GM23338 (cell line): ENCODE measurements around the gene SUSD3. TPM values are rescaled to one million over a fixed set of nuclear protein-coding genes. Genes with fewer than 3 reads are reported as not detected.
A peak's percentile ranks its signal among the peaks of the same experiment; 100 is the strongest.

Experiments used
- ATAC-seq: fragments of 200-7000 bp; cut with Tn5 transposase; 3 replicates; pipeline ENCODE4 v1.9.1; 2020
- DNase-seq: peaks from one replicate; pipeline ENCODE4 v3.0.0-alpha.2; 2015; ENCODE audit warnings: low spot score
- H2AFZ ChIP-seq: fragments of 200-600 bp; sonication (generic); 2 replicates; pipeline ENCODE4 v1.8.0; 2016; ENCODE audit warnings: antibody characterized with exemption, mild to moderate bottlenecking, moderate library complexity
- H3F3A ChIP-seq: fragments of 200-600 bp; sonication (generic); replicated peaks from 2 replicates; pipeline ENCODE4 v1.8.0; 2017; ENCODE audit warnings: antibody characterized with exemption, mixed run types, low read depth
- H3K27ac ChIP-seq: fragments of 200-600 bp; sonication (generic); 2 replicates; pipeline ENCODE4 v1.6.1; 2016; ENCODE audit warnings: low read depth
- H3K27me3 ChIP-seq: fragments of 200-600 bp; sonication (generic); 2 replicates; pipeline ENCODE4 v1.8.0; 2016; ENCODE audit warnings: mild to moderate bottlenecking, mixed run types, moderate library complexity; ENCODE audit not compliant: insufficient read depth
- H3K36me3 ChIP-seq: fragments of 200-600 bp; sonication (generic); 2 replicates; pipeline ENCODE4 v1.8.0; 2016; ENCODE audit warnings: mild to moderate bottlenecking; ENCODE audit not compliant: insufficient read depth
- H3K4me1 ChIP-seq: fragments of 200-600 bp; sonication (generic); 2 replicates; pipeline ENCODE4 v1.8.0; 2016; ENCODE audit warnings: mild to moderate bottlenecking, moderate library complexity; ENCODE audit not compliant: insufficient read depth
- H3K4me2 ChIP-seq: fragments of 200-600 bp; sonication (generic); 2 replicates; pipeline ENCODE4 v1.7.1; 2017; ENCODE audit warnings: mixed run types
- H3K4me3 ChIP-seq: fragments of 200-600 bp; sonication (generic); 2 replicates; pipeline ENCODE4 v1.6.1; 2016; ENCODE audit warnings: mixed run types
- H3K79me2 ChIP-seq: fragments of 200-600 bp; sonication (generic); replicated peaks from 2 replicates; pipeline ENCODE4 v1.8.0; 2017; ENCODE audit warnings: mild to moderate bottlenecking; ENCODE audit not compliant: insufficient read depth
- H3K9me2 ChIP-seq: fragments of 200-600 bp; sonication (generic); 2 replicates; pipeline ENCODE4 v1.8.0; 2017; ENCODE audit not compliant: insufficient read depth
- H4K20me1 ChIP-seq: fragments of 200-600 bp; sonication (generic); replicated peaks from 2 replicates; pipeline ENCODE4 v1.8.0; 2017; ENCODE audit warnings: mild to moderate bottlenecking; ENCODE audit not compliant: insufficient read depth
- H3K27ac Mint-ChIP-seq: 2 replicates; pipeline ENCODE4 v1.8.0; 2020; ENCODE audit warnings: inconsistent platforms, mild to moderate bottlenecking, moderate library complexity, mixed read lengths
- H3K27me3 Mint-ChIP-seq: 3 replicates; pipeline ENCODE4 v1.8.0; 2022; ENCODE audit warnings: low read depth, mild to moderate bottlenecking, moderate library complexity, mixed read lengths, inconsistent platforms; ENCODE audit not compliant: insufficient read depth, poor library complexity
- H3K36me3 Mint-ChIP-seq: 3 replicates; pipeline ENCODE4 v1.8.0; 2021; ENCODE audit warnings: low read depth, mild to moderate bottlenecking, inconsistent platforms, moderate library complexity, mixed read lengths
- H3K4me1 Mint-ChIP-seq: 3 replicates; pipeline ENCODE4 v1.8.0; 2020; ENCODE audit warnings: mild to moderate bottlenecking, inconsistent platforms, mixed read lengths
- H3K4me3 Mint-ChIP-seq: 3 replicates; pipeline ENCODE4 v1.8.0; 2021; ENCODE audit warnings: moderate library complexity, mild to moderate bottlenecking, inconsistent platforms, mixed read lengths
- H3K9me3 Mint-ChIP-seq: 3 replicates; pipeline ENCODE4 v1.8.0; 2020; ENCODE audit warnings: moderate library complexity, mild to moderate bottlenecking, inconsistent platforms, mixed read lengths
- CTCF ChIP-seq, 2 experiments: fragments of 200-600 bp in 1 of 2; sonication (generic) in 1 of 2; conservative IDR thresholded peaks; 2 replicates each; pipeline versions ENCODE4 v1.5.1 to v1.6.1; 2016 to 2017; ENCODE audit warnings: antibody characterized with exemption in 2 of 2, low read depth in 2 of 2, mild to moderate bottlenecking in 2 of 2, moderate library complexity in 1 of 2
- ETS1 ChIP-seq: IDR thresholded peaks from 2 replicates; pipeline ENCODE4 v1.6.1; 2016; ENCODE audit warnings: antibody characterized with exemption
- EZH2phosphoT487 ChIP-seq: fragments of 200-600 bp; sonication (generic); IDR thresholded peaks from one replicate; pipeline ENCODE4 v1.8.1; 2018; ENCODE audit warnings: antibody characterized with exemption; ENCODE audit not compliant: unreplicated experiment
- JUNB ChIP-seq: IDR thresholded peaks from one replicate; pipeline ENCODE4 v1.6.1; 2016; ENCODE audit warnings: antibody characterized with exemption; ENCODE audit not compliant: unreplicated experiment
- NANOG ChIP-seq: IDR thresholded peaks from 2 replicates; pipeline ENCODE4 v1.6.1; 2016; ENCODE audit warnings: antibody characterized with exemption, borderline replicate concordance
- POLR2AphosphoS5 ChIP-seq: IDR thresholded peaks from 2 replicates; pipeline ENCODE4 v1.6.1; 2016; ENCODE audit warnings: antibody characterized with exemption, low read depth
- REST ChIP-seq: IDR thresholded peaks from one replicate; pipeline ENCODE4 v1.6.1; 2018; ENCODE audit warnings: antibody characterized with exemption; ENCODE audit not compliant: unreplicated experiment
- ZNF114 ChIP-seq: fragments of 250-450 bp; sonication (Bioruptor Pico); IDR thresholded peaks from 2 replicates; pipeline ENCODE4 v1.5.0; 2020; ENCODE audit warnings: mild to moderate bottlenecking, moderate library complexity
- ZNF331 ChIP-seq: fragments of 250-450 bp; sonication (Bioruptor Pico); IDR thresholded peaks from 2 replicates; pipeline ENCODE4 v1.5.0; 2020; ENCODE audit warnings: low read depth, mild to moderate bottlenecking, moderate library complexity
- polyA plus RNA-seq: library from polyadenylated mRNA; unstranded; fragments of >200 nt; fragmentation: Nextera tagmentation; extraction: Ambion mirVana; gene quantifications from 2 replicates; pipeline ENCODE4 v1.2.1, GENCODE V29; 2016
- total RNA-seq: library from RNA; depleted of rRNA; stranded (reverse); fragments of >200 nt; shearing (Covaris generic); gene quantifications from 2 replicates; pipeline ENCODE4 v1.2.3, GENCODE V29; 2014

The SUSD3 gene
- total and polyA plus RNA-seq, 2 experiments from 2014 or later: 6.9 to 20.1 TPM

GRCh38 chr9:93041108-93041802 lies 17.2 kb upstream of the SUSD3 start:
- H3K4me3 ChIP-seq: no peak overlapping the region
- H3K36me3 ChIP-seq: no peaks in the 10 kb centered on the region; the same call in 1 of the 2 replicates
- no peaks in the 10 kb centered on the region for H4K20me1 ChIP-seq
- H3K4me1 ChIP-seq: no peaks in the 10 kb centered on the region
- H3K27ac Mint-ChIP-seq: no peak overlapping the region
- H2AFZ ChIP-seq: no peak overlapping the region
- H3K4me2 ChIP-seq: no peak overlapping the region
- peaks cover 3% of the 10 kb centered on the region; the same call in 1 of the 3 replicates for H3K36me3 Mint-ChIP-seq
- H3K79me2 ChIP-seq: no peaks in the 10 kb centered on the region
- DNase-seq (peak; percentile 25), ATAC-seq (no peak)
- no peaks in the 10 kb centered on the region for H3F3A ChIP-seq
- no peak for TF ChIP-seq POLR2AphosphoS5
- TF ChIP-seq JUNB: no peak
- TF ChIP-seq ZNF331 (CRISPR knock-in tag): no peak
- TF ChIP-seq CTCF (conservative IDR thresholded peaks at IDR 0.05; ENCODE audit: low read depth in 2 of 2): no peak
- TF ChIP-seq NANOG: no peak
- no peak for TF ChIP-seq REST
- TF ChIP-seq EZH2phosphoT487: no peak
- TF ChIP-seq ETS1: no peak
- no peak for TF ChIP-seq ZNF114 (CRISPR knock-in tag)
- H3K27ac ChIP-seq: no peak overlapping the region
- 0 out of 2 replicates have a peak, but pooled peaks cover 4% of the 10 kb centered on the region for H3K9me2 ChIP-seq
- peaks cover 8% of the 10 kb centered on the region for H3K4me1 Mint-ChIP-seq
- H3K4me3 Mint-ChIP-seq: no peak overlapping the region
- H3K9me3 Mint-ChIP-seq: peaks cover 14% of the 10 kb centered on the region; the same call in 2 of the 3 replicates
- H3K27me3 Mint-ChIP-seq: peaks cover 7% of the 10 kb centered on the region
- no peaks in the 10 kb centered on the region for H3K27me3 ChIP-seq
